Common myeloid progenitor, CD34-positive (primary cell): ENCODE data around the gene WNT8B.

Experiments
- CTCF ChIA-PET: fragments of 350-600 bp; sonication (Branson Sonifier 250); formaldehyde crosslinking; loops from one replicate; lab custom pipeline; 2021; ENCODE audit warnings: antibody characterized with exemption; lab: Charles Lee
- POLR2A ChIA-PET: fragments of 350-600 bp; sonication (Branson Sonifier 250); formaldehyde crosslinking; loops from one replicate; lab custom pipeline; 2021; ENCODE audit warnings: antibody characterized with exemption; lab: Charles Lee
- DNase-seq, 3 donors: peaks; one replicate each; pipeline versions ENCODE4 v3.0.0 to v3.0.0-alpha.2; 2013
- H3K27ac ChIP-seq, 2 experiments: 1 replicate in 1 of 2; 2 replicates in 1 of 2; pipeline ENCODE4 v1.7.0; 2013; ENCODE audit warnings: inconsistent platforms in 2 of 2, low read length in 2 of 2, mild to moderate bottlenecking in 2 of 2, low read depth in 1 of 2, moderate library complexity in 1 of 2; ENCODE audit not compliant: severe bottlenecking in 2 of 2, insufficient read depth in 1 of 2, poor library complexity in 1 of 2
- H3K27me3 ChIP-seq, 5 experiments: replicated peaks in 2 of 5; 1 replicate in 3 of 5; 2 replicates in 2 of 5; pipeline versions ENCODE4 v1.6.1 to v1.7.0; 2013; ENCODE audit warnings: low read length in 4 of 5, mild to moderate bottlenecking in 2 of 5, moderate library complexity in 2 of 5, inconsistent platforms in 1 of 5; ENCODE audit not compliant: insufficient read depth in 5 of 5, control insufficient read depth in 4 of 5
- H3K36me3 ChIP-seq, 4 experiments: 1 replicate in 2 of 4; 2 replicates in 2 of 4; pipeline versions ENCODE4 v1.6.1 to v1.7.0; 2013; ENCODE audit warnings: low read length in 3 of 4, control low read depth in 1 of 4, mild to moderate bottlenecking in 1 of 4; ENCODE audit not compliant: control insufficient read depth in 4 of 4, insufficient read depth in 4 of 4
- H3K4me1 ChIP-seq, 4 experiments: 1 replicate in 3 of 4; 2 replicates in 1 of 4; pipeline versions ENCODE4 v1.6.1 to v1.7.1; 2013; ENCODE audit warnings: low read length in 3 of 4, mild to moderate bottlenecking in 3 of 4, control low read depth in 1 of 4, inconsistent platforms in 1 of 4, moderate library complexity in 1 of 4; ENCODE audit not compliant: control insufficient read depth in 4 of 4, insufficient read depth in 4 of 4; ENCODE audit errors: control extremely low read depth in 1 of 4
- H3K4me3 ChIP-seq, 7 experiments: 1 replicate in 4 of 7; 2 replicates in 3 of 7; pipeline versions ENCODE4 v1.5.1 to v1.7.0; 2013; ENCODE audit warnings: mild to moderate bottlenecking in 7 of 7, low read length in 6 of 7, moderate library complexity in 6 of 7, inconsistent platforms in 2 of 7, low read depth in 2 of 7, control low read depth in 1 of 7; ENCODE audit not compliant: insufficient read depth in 4 of 7, control insufficient read depth in 1 of 7; ENCODE audit errors: extremely low read depth in 1 of 7
- H3K9me3 ChIP-seq, 5 experiments: 1 replicate in 4 of 5; 2 replicates in 1 of 5; pipeline versions ENCODE4 v1.6.1 to v1.7.1; 2013; ENCODE audit warnings: low read length in 4 of 5, mild to moderate bottlenecking in 2 of 5, inconsistent platforms in 1 of 5, low read depth in 1 of 5, moderate library complexity in 1 of 5; ENCODE audit not compliant: control insufficient read depth in 4 of 5, insufficient read depth in 2 of 5; ENCODE audit errors: control extremely low read depth in 1 of 5
- WGBS: methylation state at CpG from one replicate; pipeline ENCODE4 v1.1.5; 2013; ENCODE audit not compliant: insufficient coverage; 5-methylcytosine and 5-hydroxymethylcytosine counted together

The WNT8B gene

GRCh38 chr10:100469756-100470155, 6.9 kb downstream of the WNT8B start:
- ChIA-PET CTCF (interaction anchor here (0.6 to 2.0 kb wide), 4 partner anchors 13 to 101 kb away, joined by 3 to 10 read pairs (median 4); no protein-coding TSS in a partner anchor), POLR2A (no interaction called here)
- no CpG with 5 or more reads among the region's 1 CpG for WGBS

GRCh38 chr10:100470367-100470766, 7.6 kb downstream of the WNT8B start:
- WGBS: 100% methylated on average over 2 of the region's 3 CpGs
- POLR2A ChIA-PET: no interaction called here
- Histone ChIP-seq H3K4me3 (no peak overlapping the region), H3K36me3 (no peaks in the 10 kb centered on the region), H3K4me1 (no peaks in the 10 kb centered on the region), H3K9me3 (no peaks in the 10 kb centered on the region), H3K27ac (no peak overlapping the region), H3K27me3 (peaks cover 0 to 8% (median 2%) of the 10 kb centered on the region in 5 experiments)
- DNase-seq: no peak
- CTCF ChIA-PET: interaction anchor here (0.9 to 2.0 kb wide), 2 partner anchors 12 to 25 kb away, joined by 3 to 10 read pairs; no protein-coding TSS in a partner anchor

More at GRCh38 chr10:100469756-100470155, 6.9 kb downstream of the WNT8B start:
- no peak overlapping the region for H3K27ac ChIP-seq
- H3K36me3 ChIP-seq: no peaks in the 10 kb centered on the region
- no peaks in the 10 kb centered on the region for H3K4me1 ChIP-seq
- H3K9me3 ChIP-seq: no peaks in the 10 kb centered on the region
- H3K27me3 ChIP-seq: peaks cover 0 to 8% (median 2%) of the 10 kb centered on the region in 5 experiments
- H3K4me3 ChIP-seq: no peak overlapping the region
- peak in 1 of 3 donors; percentile 8 for DNase-seq

- POLR2A ChIA-PET: no interaction called here
- CTCF ChIA-PET: interaction anchor here (1.0 kb wide), 1 partner anchor 18 kb away, joined by 4 read pairs; no protein-coding TSS in a partner anchor
- peak in 1 of 3 donors; percentile 21 for DNase-seq
- Histone ChIP-seq H3K27ac (no peak overlapping the region), H3K36me3 (no peaks in the 10 kb centered on the region), H3K4me3 (no peak overlapping the region), H3K4me1 (peaks cover 0 to 19% (median 14%) of the 10 kb centered on the region in 4 experiments), H3K27me3 (peaks cover 2 to 32% (median 8%) of the 10 kb centered on the region in 5 experiments), H3K9me3 (peaks cover 0 to 3% (median 0%) of the 10 kb centered on the region in 5 experiments)
- WGBS: 56% methylated on average over 5 of the region's 5 CpGs
These were observed 15.2 kb downstream of the WNT8B start for GRCh38 chr10:100477970-100478369.

- Histone ChIP-seq H3K36me3 (no peaks in the 10 kb centered on the region), H3K27ac (no peak overlapping the region), H3K9me3 (peaks cover 0 to 3% (median 0%) of the 10 kb centered on the region in 5 experiments), H3K4me1 (peaks cover 0 to 22% (median 15%) of the 10 kb centered on the region in 4 experiments), H3K27me3 (peaks cover 2 to 41% (median 13%) of the 10 kb centered on the region in 5 experiments), H3K4me3 (no peak overlapping the region)
- 17% methylated on average over 2 of the region's 4 CpGs for WGBS
- ChIA-PET POLR2A (interaction anchor here (0.6 kb wide), 1 partner anchor 91 kb away, joined by 3 read pairs; no protein-coding TSS in a partner anchor), CTCF (interaction anchor here (1.2 to 1.4 kb wide), 3 partner anchors 11 to 40 kb away, joined by 4 read pairs; no protein-coding TSS in a partner anchor)
- DNase-seq: peak in 2 of 3 donors; percentile 7 to 14
These were observed 16.2 kb downstream of the WNT8B start for GRCh38 chr10:100479037-100479436.

GRCh38 chr10:100480002-100480401, 17.2 kb downstream of the WNT8B start:
- Histone ChIP-seq H3K27ac (no peak overlapping the region), H3K27me3 (peaks cover 2 to 41% (median 13%) of the 10 kb centered on the region in 5 experiments), H3K4me3 (no peak overlapping the region), H3K4me1 (peaks cover 0 to 22% (median 15%) of the 10 kb centered on the region in 4 experiments), H3K36me3 (peaks cover 0 to 3% (median under 1%) of the 10 kb centered on the region in 4 experiments), H3K9me3 (peaks cover 0 to 3% (median 0%) of the 10 kb centered on the region in 5 experiments)
- POLR2A ChIA-PET: interaction anchor here (0.5 kb wide), 1 partner anchor 28 kb away, joined by 3 read pairs; no protein-coding TSS in a partner anchor
- CTCF ChIA-PET: interaction anchor here (1.2 to 1.4 kb wide), 3 partner anchors 12 to 39 kb away, joined by 4 read pairs; no protein-coding TSS in a partner anchor
- DNase-seq: no peak
- WGBS: 97% methylated on average over 2 of the region's 2 CpGs

GRCh38 chr10:100481462-100482081, 18.8 kb downstream of the WNT8B start:
- H3K4me1 ChIP-seq: peaks cover 0 to 22% (median 15%) of the 10 kb centered on the region in 4 experiments
- ChIA-PET POLR2A (no interaction called here), CTCF (interaction anchor here (0.6 to 7.9 kb wide), 15 partner anchors 10 to 537 kb away, joined by 3 to 75 read pairs (median 4); no protein-coding TSS in a partner anchor)
- H3K27ac ChIP-seq: no peak overlapping the region
- H3K4me3 ChIP-seq: peak overlapping the region in 6 of 7 experiments; percentile 45 to 73 (median 61)
- DNase-seq: peak; percentile 91 to 96 (median 94)
- H3K36me3 ChIP-seq: peaks cover 2 to 11% (median 4%) of the 10 kb centered on the region in 4 experiments
- H3K9me3 ChIP-seq: peaks cover 0 to 3% (median 0%) of the 10 kb centered on the region in 5 experiments
- 4% methylated on average over 13 of the region's 19 CpGs for WGBS
- peaks cover 2 to 41% (median 13%) of the 10 kb centered on the region in 5 experiments for H3K27me3 ChIP-seq
